OCI-LY1 (cell line): ENCODE measurements around the gene GABBR2.

Experiments used
- CTCF ChIP-seq: fragments of 200-600 bp; sonication (generic), shearing (Covaris generic); IDR thresholded peaks from 2 replicates; pipeline ENCODE4 v1.5.1; 2017; ENCODE audit warnings: mild to moderate bottlenecking, antibody characterized with exemption, low read length, moderate library complexity, mixed read lengths
- EZH2 ChIP-seq: fragments of 200-600 bp; sonication (generic), shearing (Covaris generic); IDR thresholded peaks from 2 replicates; pipeline ENCODE4 v1.8.0; 2017; ENCODE audit warnings: borderline replicate concordance, mixed run types, mild to moderate bottlenecking, antibody characterized with exemption, low read length, moderate library complexity, mixed read lengths

- TF ChIP-seq CTCF (no peak), EZH2 (no peak)
Observed at GRCh38 chr9:98280574-98280973, 428.2 kb downstream of the GABBR2 start.
